Measurements from ENCODE around the gene ODAD3.
"Not testable (repeated sequence)": the region's sequence is repeated elsewhere in the genome, so short reads cannot be mapped to it uniquely, and the experiment has no call there.

The ODAD3 gene

GRCh38 chr19:11457831-11458230, 22.9 kb upstream of the ODAD3 start:
- DNase-seq (ENCODE audit: extremely low read depth, low read depth) = no peak
- no peak for TF ChIP-seq CTCF (IDR thresholded peaks at IDR 0.05; ENCODE audit: low read depth, low read length)

- DNase-seq (ENCODE audit: extremely low read depth, low read depth) = no peak
- no peak for TF ChIP-seq CTCF (IDR thresholded peaks at IDR 0.05; ENCODE audit: low read depth, low read length)
These were observed 22.2 kb upstream of the ODAD3 start for GRCh38 chr19:11457115-11457514.

GRCh38 chr19:11456659-11457058, 21.7 kb upstream of the ODAD3 start:
- no peak for TF ChIP-seq CTCF (IDR thresholded peaks at IDR 0.05; ENCODE audit: low read depth, low read length)
- DNase-seq (ENCODE audit: extremely low read depth, low read depth) = no peak

GRCh38 chr19:11455233-11455554, 20.3 kb upstream of the ODAD3 start:
- not testable (repeated sequence) for DNase-seq (ENCODE audit: extremely low read depth, low read depth)

- peak; percentile 31 for TF ChIP-seq CTCF (IDR thresholded peaks at IDR 0.05; ENCODE audit: low read depth, low read length)
- no peak for DNase-seq (ENCODE audit: extremely low read depth, low read depth)
These were observed 18.8 kb upstream of the ODAD3 start for GRCh38 chr19:11453468-11454341.

GRCh38 chr19:11452620-11453310, 17.8 kb upstream of the ODAD3 start:
- peak; percentile 5; the same call in 1 of the 2 replicates for TF ChIP-seq CTCF (IDR thresholded peaks at IDR 0.05; ENCODE audit: low read depth, low read length)

GRCh38 chr19:11451871-11452619, 17.1 kb upstream of the ODAD3 start:
- TF ChIP-seq CTCF (IDR thresholded peaks at IDR 0.05; ENCODE audit: low read depth, low read length) = no peak
- no peak for DNase-seq (ENCODE audit: extremely low read depth, low read depth)

More at GRCh38 chr19:11452620-11453310, 17.8 kb upstream of the ODAD3 start:
- DNase-seq (ENCODE audit: extremely low read depth, low read depth) = no peak
